Measurements from ENCODE around the gene FRMPD1.

FRMPD1 gene

DNA sequence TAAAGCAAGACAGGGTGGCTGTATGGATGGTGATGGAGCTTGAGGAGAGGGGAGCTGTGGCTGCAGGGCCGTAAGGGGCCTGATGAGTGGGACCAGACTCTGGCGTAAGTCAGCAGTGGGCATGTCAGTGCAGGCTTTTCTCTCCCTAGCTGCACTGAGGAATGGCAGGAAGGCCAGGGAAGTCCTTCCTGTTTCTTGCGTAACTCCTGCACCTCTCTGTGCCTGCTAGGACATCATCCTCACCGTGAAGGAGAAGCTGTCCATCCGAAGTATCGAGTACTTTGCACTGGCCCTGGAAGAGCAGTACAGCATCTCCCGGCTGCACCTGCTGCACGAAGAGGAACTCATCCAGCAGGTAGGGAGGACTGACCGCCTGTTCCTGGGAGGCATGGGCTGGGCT is 78.7 kb downstream of the FRMPD1 start:
- H3K27ac ChIP-seq (ENCODE audit: insufficient read depth, low read length, poor library complexity, severe bottlenecking) = no peak overlapping the region
- DNase-seq = no peak

DNA sequence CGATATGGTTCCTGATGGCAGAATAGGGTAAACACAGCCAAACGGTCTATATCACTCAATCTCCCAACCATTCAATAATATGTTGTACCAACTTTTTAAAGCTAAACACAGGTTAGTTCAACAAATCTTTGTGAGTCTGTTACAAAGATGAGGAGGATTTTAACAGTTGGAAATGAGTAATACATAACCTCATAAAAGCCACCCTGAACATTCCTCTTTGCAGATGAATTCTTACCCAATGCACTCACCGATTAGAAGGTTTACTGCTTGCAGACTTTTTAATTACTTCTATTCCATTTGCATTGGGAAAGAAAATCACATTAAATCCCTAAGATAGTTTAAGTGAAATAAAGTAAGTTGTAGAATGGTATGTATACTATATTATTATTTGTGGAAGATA is 79.5 kb downstream of the FRMPD1 start:
- H3K9me3 ChIP-seq (ENCODE audit: control insufficient read depth, low read length) = no peaks in the 10 kb centered on the region
- H3K27ac ChIP-seq (ENCODE audit: insufficient read depth, low read length, poor library complexity, severe bottlenecking) = no peak overlapping the region
- no peak for DNase-seq
- H3K27me3 ChIP-seq (replicated peaks; ENCODE audit: control insufficient read depth, insufficient read depth, low read length, poor library complexity, severe bottlenecking) = no peaks in the 10 kb centered on the region
- H3K4me1 ChIP-seq (ENCODE audit: control insufficient read depth, insufficient read depth, low read length, poor library complexity, severe bottlenecking) = no peaks in the 10 kb centered on the region
- H3K36me3 ChIP-seq (ENCODE audit: control insufficient read depth, insufficient read depth, low read length) = no peaks in the 10 kb centered on the region
- H3K4me3 ChIP-seq (ENCODE audit: insufficient read depth, low read depth, low read length, poor library complexity, severe bottlenecking) = no peak overlapping the region

More for the DNA sequence above, 78.7 kb downstream of the FRMPD1 start:
- H3K36me3 ChIP-seq (ENCODE audit: control insufficient read depth, insufficient read depth, low read length) = no peaks in the 10 kb centered on the region
- H3K4me1 ChIP-seq (ENCODE audit: control insufficient read depth, insufficient read depth, low read length, poor library complexity, severe bottlenecking) = no peaks in the 10 kb centered on the region
- H3K4me3 ChIP-seq (ENCODE audit: insufficient read depth, low read depth, low read length, poor library complexity, severe bottlenecking) = no peak overlapping the region
- no peaks in the 10 kb centered on the region for H3K27me3 ChIP-seq (replicated peaks; ENCODE audit: control insufficient read depth, insufficient read depth, low read length, poor library complexity, severe bottlenecking)
- H3K9me3 ChIP-seq (ENCODE audit: control insufficient read depth, low read length) = no peaks in the 10 kb centered on the region

DNA sequence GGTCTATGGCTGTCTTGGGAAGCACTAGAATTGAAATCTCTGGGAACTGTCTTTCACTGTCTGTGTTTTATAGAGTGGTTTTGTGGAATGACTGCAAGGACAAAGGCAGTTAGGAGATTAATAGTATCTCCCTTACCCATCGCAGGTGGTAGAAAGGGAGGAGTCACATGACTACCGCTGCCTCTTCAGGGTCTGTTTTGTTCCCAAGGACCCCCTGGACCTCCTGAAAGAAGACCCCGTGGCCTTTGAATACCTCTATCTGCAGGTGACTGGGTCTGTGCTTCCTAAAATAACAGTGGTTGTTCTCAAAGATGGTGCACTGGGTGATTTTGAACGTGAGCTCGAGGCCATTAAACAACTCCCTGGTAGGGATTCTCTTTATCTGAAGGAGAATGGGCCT is 80.1 kb downstream of the FRMPD1 start:
- no peaks in the 10 kb centered on the region for H3K27me3 ChIP-seq (replicated peaks; ENCODE audit: control insufficient read depth, insufficient read depth, low read length, poor library complexity, severe bottlenecking)

DNA sequence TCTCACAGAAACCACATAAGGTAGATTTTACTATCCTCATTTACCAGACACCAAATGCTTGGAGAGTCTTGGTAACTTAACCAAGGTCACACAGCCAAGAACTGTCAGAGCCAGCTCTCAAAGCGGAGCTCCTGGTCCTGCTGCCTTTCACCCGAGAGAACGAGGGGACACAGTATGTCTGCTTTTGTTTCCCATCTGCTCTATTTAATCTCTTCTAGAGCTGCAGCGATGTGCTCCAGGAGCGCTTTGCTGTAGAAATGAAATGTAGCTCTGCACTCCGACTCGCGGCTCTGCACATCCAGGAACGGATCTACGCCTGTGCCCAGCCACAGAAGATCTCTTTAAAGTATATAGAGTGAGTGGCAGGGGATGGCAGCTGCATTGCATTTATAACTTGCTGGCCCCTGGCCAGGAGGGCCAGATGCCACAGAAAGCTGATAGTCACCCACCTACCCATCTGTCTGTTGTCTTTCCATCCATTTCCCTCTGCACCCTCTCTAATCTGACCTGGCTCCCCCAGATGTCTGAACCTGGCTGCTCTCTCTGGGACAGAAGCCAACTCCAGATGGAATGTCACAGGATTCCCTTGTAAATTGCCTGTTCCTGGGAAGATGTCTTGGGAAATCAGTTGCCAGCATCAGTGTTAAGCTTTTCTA is 81.5 kb downstream of the FRMPD1 start:
- Histone ChIP-seq H3K4me3 (ENCODE audit: insufficient read depth, low read depth, low read length, poor library complexity, severe bottlenecking) (no peak overlapping the region), H3K36me3 (ENCODE audit: control insufficient read depth, insufficient read depth, low read length) (no peaks in the 10 kb centered on the region), H3K27me3 (replicated peaks; ENCODE audit: control insufficient read depth, insufficient read depth, low read length, poor library complexity, severe bottlenecking) (no peaks in the 10 kb centered on the region), H3K4me1 (ENCODE audit: control insufficient read depth, insufficient read depth, low read length, poor library complexity, severe bottlenecking) (no peaks in the 10 kb centered on the region), H3K27ac (ENCODE audit: insufficient read depth, low read length, poor library complexity, severe bottlenecking) (no peak overlapping the region), H3K9me3 (ENCODE audit: control insufficient read depth, low read length) (no peaks in the 10 kb centered on the region)
- no peak for DNase-seq

More for the DNA sequence above, 80.1 kb downstream of the FRMPD1 start:
- H3K4me1 ChIP-seq (ENCODE audit: control insufficient read depth, insufficient read depth, low read length, poor library complexity, severe bottlenecking) = no peaks in the 10 kb centered on the region
- H3K27ac ChIP-seq (ENCODE audit: insufficient read depth, low read length, poor library complexity, severe bottlenecking) = no peak overlapping the region
- no peak overlapping the region for H3K4me3 ChIP-seq (ENCODE audit: insufficient read depth, low read depth, low read length, poor library complexity, severe bottlenecking)
- no peak for DNase-seq
- H3K36me3 ChIP-seq (ENCODE audit: control insufficient read depth, insufficient read depth, low read length) = no peaks in the 10 kb centered on the region
- no peaks in the 10 kb centered on the region for H3K9me3 ChIP-seq (ENCODE audit: control insufficient read depth, low read length)

DNA sequence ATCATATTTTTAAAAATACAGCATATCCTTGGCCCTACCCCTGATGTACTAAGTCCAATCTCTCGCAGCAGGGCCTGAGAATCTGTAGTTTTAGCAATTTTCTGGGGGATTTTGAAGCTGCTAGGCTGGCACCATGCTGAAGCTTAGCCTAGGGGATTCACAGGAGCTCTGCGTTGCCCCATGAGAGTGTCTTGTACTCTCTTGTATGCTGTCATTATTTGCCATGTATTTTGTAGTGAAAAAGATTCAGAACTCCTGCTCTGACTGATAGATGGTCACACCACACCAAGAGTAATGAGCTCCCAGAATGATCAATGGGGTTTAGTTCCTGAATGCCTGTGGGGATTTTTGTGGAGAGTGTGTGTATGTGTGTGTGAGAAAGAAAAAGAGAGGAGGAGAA is 82.2 kb downstream of the FRMPD1 start:
- H3K4me1 ChIP-seq (ENCODE audit: control insufficient read depth, insufficient read depth, low read length, poor library complexity, severe bottlenecking) = no peaks in the 10 kb centered on the region
- no peaks in the 10 kb centered on the region for H3K36me3 ChIP-seq (ENCODE audit: control insufficient read depth, insufficient read depth, low read length)
- H3K9me3 ChIP-seq (ENCODE audit: control insufficient read depth, low read length) = no peaks in the 10 kb centered on the region
- no peaks in the 10 kb centered on the region for H3K27me3 ChIP-seq (replicated peaks; ENCODE audit: control insufficient read depth, insufficient read depth, low read length, poor library complexity, severe bottlenecking)
- H3K4me3 ChIP-seq (ENCODE audit: insufficient read depth, low read depth, low read length, poor library complexity, severe bottlenecking) = no peak overlapping the region
- DNase-seq = no peak
- H3K27ac ChIP-seq (ENCODE audit: insufficient read depth, low read length, poor library complexity, severe bottlenecking) = no peak overlapping the region

DNA sequence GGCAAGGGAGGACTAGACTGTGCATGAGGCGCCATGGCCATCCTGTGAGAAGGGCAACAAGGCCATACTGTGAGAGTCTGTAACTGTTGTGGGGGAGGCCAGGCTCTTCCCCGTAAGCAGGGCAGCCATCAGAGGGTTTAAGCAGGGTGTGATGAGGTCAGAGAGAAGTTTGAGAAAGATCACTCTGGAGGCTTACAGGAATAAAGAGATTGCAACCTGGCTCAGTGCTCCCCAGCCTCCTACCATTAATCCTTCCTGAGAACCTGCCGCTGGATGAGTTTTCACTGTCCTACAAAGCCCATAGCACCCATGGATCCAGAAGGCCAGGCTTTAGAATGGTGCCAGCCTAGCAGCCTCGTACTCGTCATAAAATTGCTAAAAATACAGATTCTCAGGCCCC is 88.5 kb downstream of the FRMPD1 start:
- Histone ChIP-seq H3K4me3 (ENCODE audit: insufficient read depth, low read depth, low read length, poor library complexity, severe bottlenecking) (no peak overlapping the region), H3K4me1 (ENCODE audit: control insufficient read depth, insufficient read depth, low read length, poor library complexity, severe bottlenecking) (no peaks in the 10 kb centered on the region), H3K27ac (ENCODE audit: insufficient read depth, low read length, poor library complexity, severe bottlenecking) (no peak overlapping the region), H3K27me3 (replicated peaks; ENCODE audit: control insufficient read depth, insufficient read depth, low read length, poor library complexity, severe bottlenecking) (no peaks in the 10 kb centered on the region), H3K36me3 (ENCODE audit: control insufficient read depth, insufficient read depth, low read length) (no peaks in the 10 kb centered on the region), H3K9me3 (ENCODE audit: control insufficient read depth, low read length) (no peaks in the 10 kb centered on the region)
- DNase-seq = no peak

DNA sequence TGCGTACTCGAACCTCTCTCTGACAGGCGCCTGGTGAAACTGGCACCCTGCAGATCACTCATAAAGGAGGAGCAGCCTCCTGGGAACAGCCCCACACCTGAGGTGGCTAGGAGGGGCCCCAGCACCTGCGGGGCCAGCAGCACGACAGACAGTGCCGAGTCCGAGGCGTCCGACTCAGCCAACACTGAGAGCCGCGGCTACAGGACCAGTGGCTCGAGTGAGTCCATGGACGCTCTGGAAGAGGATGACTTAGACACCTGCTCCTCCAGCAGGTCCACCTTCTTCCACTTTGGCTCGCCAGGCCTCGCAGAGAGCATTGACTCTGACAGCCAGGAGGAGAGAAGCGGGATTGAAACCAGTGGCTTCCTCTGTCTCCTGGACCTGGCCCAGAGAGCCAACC is 89.4 kb downstream of the FRMPD1 start:
- no peak for DNase-seq
- no peaks in the 10 kb centered on the region for H3K27me3 ChIP-seq (replicated peaks; ENCODE audit: control insufficient read depth, insufficient read depth, low read length, poor library complexity, severe bottlenecking)
- H3K4me1 ChIP-seq (ENCODE audit: control insufficient read depth, insufficient read depth, low read length, poor library complexity, severe bottlenecking) = no peaks in the 10 kb centered on the region
- no peak overlapping the region for H3K4me3 ChIP-seq (ENCODE audit: insufficient read depth, low read depth, low read length, poor library complexity, severe bottlenecking)
- no peak overlapping the region for H3K27ac ChIP-seq (ENCODE audit: insufficient read depth, low read length, poor library complexity, severe bottlenecking)
- H3K9me3 ChIP-seq (ENCODE audit: control insufficient read depth, low read length) = no peaks in the 10 kb centered on the region
- H3K36me3 ChIP-seq (ENCODE audit: control insufficient read depth, insufficient read depth, low read length) = no peaks in the 10 kb centered on the region

DNA sequence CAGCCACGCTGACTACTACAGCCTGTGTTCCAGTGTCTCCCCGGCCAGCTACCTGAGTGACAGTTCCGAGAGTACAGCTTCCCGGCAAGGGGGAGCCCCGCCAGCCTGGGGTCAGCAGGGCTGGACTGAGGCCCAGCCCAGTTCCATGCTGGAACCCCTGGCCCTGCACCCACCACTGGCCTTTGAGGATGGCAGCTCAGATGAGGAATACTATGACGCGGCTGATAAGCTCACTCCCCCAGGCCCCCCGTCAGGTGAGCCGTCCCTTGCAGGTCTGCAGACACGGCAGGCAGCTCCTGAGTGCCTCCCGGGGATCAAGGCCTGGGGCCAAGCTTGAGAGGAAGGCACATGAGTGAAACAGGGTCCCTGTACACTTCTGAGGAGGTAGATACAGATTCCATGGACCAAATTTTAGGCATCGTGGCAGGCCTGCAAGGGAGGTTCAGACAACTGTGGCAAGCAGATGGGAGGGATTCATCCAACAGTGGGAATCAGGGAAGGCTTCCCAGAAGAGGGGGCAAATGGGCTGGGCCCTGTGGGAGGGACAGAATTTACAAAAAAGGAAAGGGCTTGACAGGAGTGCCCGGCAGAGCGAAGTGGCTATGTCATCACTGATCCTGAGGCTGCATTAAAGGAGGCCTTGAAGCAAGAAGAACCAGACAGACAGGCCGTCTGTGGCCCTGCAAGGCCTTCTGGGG is 90.0 kb downstream of the FRMPD1 start:
- Histone ChIP-seq H3K9me3 (ENCODE audit: control insufficient read depth, low read length) (no peaks in the 10 kb centered on the region), H3K36me3 (ENCODE audit: control insufficient read depth, insufficient read depth, low read length) (no peaks in the 10 kb centered on the region), H3K4me1 (ENCODE audit: control insufficient read depth, insufficient read depth, low read length, poor library complexity, severe bottlenecking) (no peaks in the 10 kb centered on the region), H3K4me3 (ENCODE audit: insufficient read depth, low read depth, low read length, poor library complexity, severe bottlenecking) (no peak overlapping the region), H3K27me3 (replicated peaks; ENCODE audit: control insufficient read depth, insufficient read depth, low read length, poor library complexity, severe bottlenecking) (no peaks in the 10 kb centered on the region), H3K27ac (ENCODE audit: insufficient read depth, low read length, poor library complexity, severe bottlenecking) (no peak overlapping the region)
- no peak for DNase-seq

DNA sequence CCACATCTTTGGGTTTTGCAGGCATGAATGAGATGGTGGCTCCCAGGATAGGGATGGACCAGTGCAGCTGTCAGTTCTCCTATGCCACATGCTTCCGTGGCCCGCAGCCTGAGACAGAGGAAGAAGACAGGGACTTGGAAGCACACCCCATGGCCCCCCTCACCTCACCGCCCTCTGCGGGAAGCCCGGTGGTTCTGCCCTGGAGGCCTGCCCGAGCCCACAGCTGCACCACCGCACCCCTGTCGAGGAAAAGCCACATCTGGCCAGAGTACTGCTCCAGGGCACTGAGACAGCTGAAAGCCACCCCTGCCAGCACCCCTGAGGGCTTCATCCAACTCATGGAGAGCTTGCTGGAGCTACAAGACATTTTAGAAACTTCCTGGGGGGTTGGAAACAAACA is 95.2 kb downstream of the FRMPD1 start:
- no peak overlapping the region for H3K27ac ChIP-seq (ENCODE audit: insufficient read depth, low read length, poor library complexity, severe bottlenecking)

DNA sequence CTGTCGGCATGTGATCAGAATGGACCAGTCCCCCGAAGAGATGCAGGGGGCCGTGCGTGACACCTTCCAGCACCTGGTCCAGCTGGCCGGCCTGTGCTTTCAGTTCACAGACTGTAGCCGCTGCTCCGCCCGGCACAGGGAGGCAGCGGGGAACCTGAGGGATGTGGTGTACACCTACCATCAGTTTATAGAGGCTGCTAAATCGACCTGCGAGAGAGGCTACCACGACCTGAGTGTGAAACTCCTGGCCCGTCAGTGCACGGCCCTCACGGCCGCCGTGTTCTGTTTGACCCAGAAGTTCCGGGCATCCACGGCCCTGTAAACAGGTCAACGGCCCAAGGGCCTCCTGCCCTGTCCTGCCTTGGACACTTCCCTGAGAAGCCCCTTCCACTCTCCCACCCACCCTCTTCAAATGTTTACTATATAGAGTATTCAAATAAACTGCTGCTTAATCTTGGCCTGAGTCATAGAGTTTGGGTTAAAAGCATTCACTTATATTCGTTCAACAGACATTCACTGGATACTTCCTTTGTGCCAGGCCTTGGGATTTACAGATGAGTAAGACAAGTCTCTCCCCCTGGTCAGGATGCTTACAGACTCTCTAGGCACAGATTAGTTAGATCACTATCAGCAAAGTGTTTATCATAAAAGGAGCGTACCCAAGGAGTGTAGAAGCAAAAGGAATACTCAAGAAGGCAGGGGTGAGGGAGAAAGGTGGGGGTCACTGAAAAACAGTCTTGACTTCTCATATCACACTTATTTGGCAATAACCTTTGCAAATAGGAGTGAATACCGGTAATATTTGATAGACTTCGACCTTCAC is 95.9 kb downstream of the FRMPD1 start:
- H3K4me1 ChIP-seq (ENCODE audit: control insufficient read depth, insufficient read depth, low read length, poor library complexity, severe bottlenecking) = no peaks in the 10 kb centered on the region
- H3K36me3 ChIP-seq (ENCODE audit: control insufficient read depth, insufficient read depth, low read length) = no peaks in the 10 kb centered on the region
- H3K27ac ChIP-seq (ENCODE audit: insufficient read depth, low read length, poor library complexity, severe bottlenecking) = no peak overlapping the region
- H3K27me3 ChIP-seq (replicated peaks; ENCODE audit: control insufficient read depth, insufficient read depth, low read length, poor library complexity, severe bottlenecking) = no peaks in the 10 kb centered on the region
- no peaks in the 10 kb centered on the region for H3K9me3 ChIP-seq (ENCODE audit: control insufficient read depth, low read length)
- no peak overlapping the region for H3K4me3 ChIP-seq (ENCODE audit: insufficient read depth, low read depth, low read length, poor library complexity, severe bottlenecking)
- DNase-seq = no peak

More for the DNA sequence above, 95.2 kb downstream of the FRMPD1 start:
- Histone ChIP-seq H3K9me3 (ENCODE audit: control insufficient read depth, low read length) (no peaks in the 10 kb centered on the region), H3K4me3 (ENCODE audit: insufficient read depth, low read depth, low read length, poor library complexity, severe bottlenecking) (no peak overlapping the region), H3K27me3 (replicated peaks; ENCODE audit: control insufficient read depth, insufficient read depth, low read length, poor library complexity, severe bottlenecking) (no peaks in the 10 kb centered on the region), H3K4me1 (ENCODE audit: control insufficient read depth, insufficient read depth, low read length, poor library complexity, severe bottlenecking) (no peaks in the 10 kb centered on the region), H3K36me3 (ENCODE audit: control insufficient read depth, insufficient read depth, low read length) (no peaks in the 10 kb centered on the region)
- no peak for DNase-seq

All from effector memory CD4-positive, alpha-beta T cell (primary cell).